GM21515 (cell line): ENCODE results near the gene RHOH.

ENCODE experiments used
- ATAC-seq: cut with Tn5 transposase; IDR thresholded peaks from one replicate; pipeline ENCODE4 v1.9.1; 2021; ENCODE audit not compliant: unreplicated experiment

RHOH gene

DNA sequence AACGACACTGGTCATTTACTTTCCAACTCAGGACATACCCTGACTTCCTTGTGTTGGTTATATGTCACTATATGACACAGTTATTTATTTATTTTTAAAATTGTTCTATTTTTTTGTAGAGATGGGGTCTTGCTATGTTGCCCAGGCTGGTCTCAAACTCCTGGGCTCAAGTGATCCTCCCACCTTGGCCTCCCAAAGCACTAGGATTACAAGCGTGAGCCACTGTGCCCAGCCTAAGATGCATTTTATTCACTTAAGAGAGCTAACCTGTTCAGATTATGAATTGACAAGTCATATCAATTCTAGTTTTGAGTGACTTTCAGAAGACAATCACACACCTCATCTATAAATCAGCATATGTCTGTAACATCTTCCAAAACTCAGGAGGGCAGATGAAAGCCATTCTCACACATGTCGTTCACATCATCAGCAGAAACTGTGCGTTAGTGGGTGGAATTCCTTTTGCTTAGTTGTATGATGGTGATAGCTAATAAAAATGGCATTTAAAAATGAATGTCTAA lies 9.4 kb upstream of the RHOH start:
- ATAC-seq, result no peak

- ATAC-seq, result no peak
Measured at GRCh38 chr4:40190019-40190418, 6.8 kb upstream of the RHOH start.

DNA sequence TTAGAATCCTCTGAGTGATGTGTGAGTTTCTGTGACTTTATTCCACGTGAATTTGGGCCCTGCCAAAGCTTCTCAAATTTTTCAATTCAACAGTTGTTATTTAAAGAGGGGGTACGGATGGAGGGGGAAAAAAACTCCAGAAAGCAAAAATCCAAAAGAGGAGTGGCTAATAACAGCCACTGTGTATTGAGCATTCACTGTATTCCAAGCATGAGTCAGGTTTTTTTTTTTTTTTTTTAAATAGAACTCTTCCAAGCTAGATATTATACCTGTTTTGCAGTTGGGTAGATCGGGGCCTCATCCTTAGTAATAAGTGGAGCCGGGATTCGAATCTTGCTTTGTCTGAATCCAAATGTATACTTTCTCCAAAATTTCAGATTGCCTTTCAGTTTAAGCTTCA lies 6.4 kb upstream of the RHOH start:
- ATAC-seq, result no peak

DNA sequence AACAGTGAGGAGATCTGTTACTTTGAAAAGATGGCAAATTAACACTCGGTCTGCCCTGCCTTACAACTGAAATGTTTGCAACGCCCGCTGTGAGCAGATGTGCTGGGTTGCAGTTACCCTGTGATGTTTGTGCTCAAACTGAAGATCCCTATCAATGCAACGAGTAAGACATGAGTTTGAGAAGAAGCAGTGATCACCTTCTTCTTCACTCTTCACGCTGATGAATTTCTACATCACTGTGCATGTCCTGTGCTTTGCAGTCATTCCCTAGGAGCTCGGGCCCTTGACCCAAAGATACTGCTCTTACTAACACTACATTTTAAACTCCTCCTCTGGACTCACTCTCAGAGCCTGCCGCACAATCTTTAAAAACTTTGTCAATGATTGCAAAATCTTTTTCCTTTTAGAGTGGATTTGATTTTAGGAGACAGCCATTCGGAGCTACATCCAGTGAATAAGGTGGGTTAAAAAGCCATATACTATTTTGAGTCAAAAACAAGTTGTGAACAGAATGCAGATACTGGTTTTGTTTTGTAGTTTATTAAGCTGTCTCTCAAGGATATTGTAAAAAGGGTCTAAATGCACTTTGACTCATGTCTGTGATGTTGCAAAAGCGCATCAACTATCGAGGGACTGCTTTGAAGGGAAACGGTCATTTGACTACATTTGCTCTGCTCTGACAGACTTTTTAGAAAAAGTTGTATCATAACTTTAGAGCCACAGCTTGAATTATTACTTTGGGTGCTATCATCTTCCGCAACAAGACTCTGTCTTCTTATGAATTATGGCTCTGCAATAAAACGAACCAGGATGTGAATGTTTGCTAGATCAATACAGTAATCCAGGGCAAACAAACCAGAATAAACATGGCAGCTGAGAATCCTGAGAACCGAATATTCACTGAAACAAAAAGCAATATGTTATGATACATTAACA lies 5.7 kb upstream of the RHOH start:
- ATAC-seq, result no peak

GRCh38 chr4:40192114-40193015 lies 4.5 kb upstream of the RHOH start:
- ATAC-seq, result peak; percentile 42

GRCh38 chr4:40193016-40193571 lies 3.7 kb upstream of the RHOH start:
- ATAC-seq, result peak; percentile 25

DNA sequence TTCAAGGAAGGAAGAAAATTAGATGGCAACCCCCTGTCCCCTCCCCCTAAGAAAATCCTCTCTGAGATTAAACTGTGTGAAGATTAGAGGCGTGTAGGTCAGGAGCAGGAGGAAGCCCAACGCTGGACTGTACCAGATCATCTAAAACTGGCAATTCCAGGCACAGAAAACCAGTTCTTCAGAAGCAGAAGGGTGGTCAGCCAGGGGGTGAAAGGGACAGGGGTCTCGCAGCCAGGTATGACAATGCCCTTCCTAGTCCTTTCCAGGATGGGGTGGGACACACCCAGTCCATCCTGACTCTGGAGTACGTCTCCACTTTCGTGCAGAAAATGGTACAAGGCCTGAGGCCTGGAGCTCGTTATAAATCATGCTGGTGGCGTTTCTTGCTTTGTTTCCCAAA lies 3.3 kb upstream of the RHOH start:
- no peak for ATAC-seq

DNA sequence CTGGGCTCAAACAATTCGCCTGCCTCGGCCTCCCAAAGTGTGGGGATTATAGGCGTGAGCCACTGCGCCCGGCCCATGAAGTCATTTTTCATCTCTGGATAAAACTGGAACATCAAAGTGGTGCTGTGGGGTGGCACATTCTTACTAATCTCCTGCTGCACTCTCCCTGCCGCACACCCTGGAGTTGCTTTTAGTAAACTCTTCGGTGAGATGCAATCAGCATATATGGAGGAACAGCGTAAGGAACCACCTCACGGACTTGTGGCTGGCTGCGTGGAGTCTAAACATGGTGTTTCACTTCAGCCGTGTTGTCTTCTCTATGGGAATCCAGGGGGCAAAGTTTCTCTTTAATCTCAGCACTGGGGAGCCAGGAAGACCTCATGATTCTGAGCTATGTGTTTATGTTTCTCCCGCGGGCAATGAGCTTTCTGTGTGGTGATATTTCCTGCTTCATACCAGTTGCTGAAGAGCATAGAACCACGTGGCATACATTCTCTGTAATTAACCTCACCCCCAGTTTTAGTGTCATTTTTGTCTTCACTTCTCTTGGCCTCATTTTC lies 2.1 kb upstream of the RHOH start:
- ATAC-seq, result no peak

DNA sequence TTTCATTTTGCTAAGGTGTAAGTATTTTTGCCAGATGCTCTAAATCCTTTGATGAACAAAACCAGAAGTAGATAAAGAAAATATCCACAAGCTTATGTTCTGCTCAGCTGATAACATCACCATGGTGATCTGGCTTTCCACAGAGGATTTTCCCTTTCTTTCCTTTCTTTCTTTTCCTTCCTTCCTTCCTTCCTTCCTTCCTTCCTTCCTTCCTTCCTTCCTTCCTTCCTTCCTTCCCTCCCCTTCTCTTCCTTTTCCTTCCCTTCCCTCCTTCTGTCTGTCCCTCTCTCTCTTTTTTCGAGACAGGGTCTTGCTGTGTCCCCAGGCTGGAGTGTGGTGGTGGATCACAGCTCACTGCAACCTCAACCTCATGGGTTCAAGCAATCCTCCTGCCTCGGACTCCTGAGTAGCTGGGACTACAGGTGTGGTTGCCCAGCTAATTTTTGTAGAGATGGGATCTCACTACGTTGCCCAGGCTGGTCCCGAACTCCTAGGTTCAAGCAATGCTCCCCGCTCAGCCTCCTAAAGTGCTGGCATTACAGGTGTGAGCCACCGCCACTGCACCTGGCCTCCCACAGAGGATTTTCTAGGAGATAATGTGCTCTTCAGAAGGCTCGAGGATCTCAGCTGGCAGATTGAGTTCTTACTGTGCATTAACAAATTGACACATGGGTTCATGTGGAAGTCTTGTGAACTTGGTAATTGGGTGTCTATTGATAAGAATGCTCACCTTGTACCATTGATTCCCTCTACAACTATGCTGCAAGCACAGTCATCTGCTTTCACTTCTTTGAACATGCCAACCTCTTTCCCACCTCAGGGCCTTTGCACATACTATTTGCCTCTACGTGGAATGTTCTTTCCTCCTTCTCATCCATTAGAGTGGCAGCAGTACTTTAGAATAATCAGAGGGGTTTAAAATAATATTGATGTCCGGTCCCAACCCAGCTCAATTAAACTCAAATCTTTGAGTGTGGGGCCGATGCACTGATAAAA lies 1.4 kb upstream of the RHOH start:
- ATAC-seq, result no peak

DNA sequence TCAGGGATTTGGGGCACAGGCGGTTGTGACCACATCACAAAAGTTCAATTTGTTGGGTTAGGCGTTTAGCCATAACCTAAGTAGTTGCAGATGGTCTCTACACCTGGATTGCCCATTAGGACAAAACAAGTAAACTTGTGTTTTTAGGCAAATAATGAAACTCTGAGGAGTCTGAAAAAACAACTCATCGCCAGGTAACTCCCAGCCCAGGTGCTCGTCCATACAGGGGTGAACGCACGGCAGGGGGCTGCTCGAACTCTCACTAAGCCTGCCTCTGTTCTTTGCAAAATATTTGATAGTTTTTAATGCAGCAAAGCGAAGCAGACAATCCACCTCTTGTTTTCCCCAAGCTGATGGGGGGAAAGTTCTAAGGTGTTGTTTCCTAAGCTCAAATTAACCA lies 559 bp upstream of the RHOH start:
- ATAC-seq, result no peak

- no peak for ATAC-seq
Measured at GRCh38 chr4:40197879-40198689, 1.3 kb downstream of the RHOH start.

DNA sequence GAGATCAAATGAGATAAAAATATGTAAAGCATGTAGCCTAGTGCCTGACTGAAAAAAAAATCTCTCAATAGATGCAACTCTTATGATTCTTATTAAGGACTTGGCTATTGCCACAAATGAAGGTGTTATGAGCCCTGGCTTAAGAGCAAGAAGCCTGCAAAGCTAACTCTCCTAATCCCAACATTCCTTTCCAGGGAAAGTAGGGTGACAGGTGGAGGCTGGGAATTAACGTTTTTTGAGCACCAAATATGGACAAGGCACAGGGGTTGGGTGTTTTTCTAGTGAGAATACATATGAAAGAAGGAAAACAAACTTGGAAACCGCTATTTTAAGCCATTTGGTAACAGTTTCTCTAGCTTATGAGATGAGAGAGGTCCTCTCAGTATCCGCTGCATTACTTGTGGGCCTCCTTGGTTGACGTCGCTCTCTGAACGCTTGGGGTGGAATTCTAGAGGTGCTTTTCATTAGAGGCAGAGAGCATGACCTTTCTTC lies 2.4 kb downstream of the RHOH start:
- ATAC-seq, result no peak

GRCh38 chr4:40199999-40200874 lies 3.4 kb downstream of the RHOH start:
- ATAC-seq, result peak; percentile 48

DNA sequence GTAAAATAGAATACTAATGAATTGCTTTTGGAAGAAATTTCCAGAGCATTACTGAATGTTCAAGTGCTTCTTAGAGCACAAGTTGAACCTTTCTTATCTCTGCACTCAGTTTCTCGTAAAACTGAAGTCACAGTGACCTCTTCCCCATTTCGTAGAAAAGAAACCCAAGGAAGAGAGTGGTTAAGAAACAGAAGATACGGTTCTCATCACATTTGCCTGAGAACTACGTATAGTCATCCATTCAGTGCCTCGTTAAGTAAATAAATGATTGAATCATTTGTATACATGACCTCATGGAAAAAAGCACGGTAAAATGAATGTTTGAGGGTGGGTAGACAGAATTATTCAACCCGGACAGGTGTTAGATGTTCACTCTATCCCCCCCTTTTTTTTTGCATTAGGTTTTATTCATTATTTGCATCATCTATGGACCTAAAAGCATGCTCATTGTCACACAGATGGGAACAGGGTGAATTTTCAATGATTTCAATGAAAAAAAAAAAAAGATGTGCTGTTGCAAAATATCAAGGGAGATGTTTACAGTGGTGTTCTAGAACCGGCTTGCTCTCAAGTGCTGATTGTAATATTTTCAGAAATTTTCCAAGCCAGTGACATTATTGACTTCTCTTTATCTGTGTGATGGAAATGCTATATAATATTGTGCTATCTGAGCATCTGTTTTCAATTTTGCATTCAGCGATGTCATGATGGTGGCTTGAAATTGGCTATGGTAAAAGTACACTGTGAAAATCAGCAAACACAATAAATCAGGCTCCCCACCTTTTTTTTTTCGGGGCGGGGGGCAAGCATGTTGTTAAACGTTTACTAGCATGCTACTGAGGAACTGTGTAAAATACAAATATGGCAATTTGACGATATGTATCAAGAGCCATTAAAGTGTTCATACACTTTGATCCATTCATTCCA lies 4.3 kb downstream of the RHOH start:
- ATAC-seq, result no peak

DNA sequence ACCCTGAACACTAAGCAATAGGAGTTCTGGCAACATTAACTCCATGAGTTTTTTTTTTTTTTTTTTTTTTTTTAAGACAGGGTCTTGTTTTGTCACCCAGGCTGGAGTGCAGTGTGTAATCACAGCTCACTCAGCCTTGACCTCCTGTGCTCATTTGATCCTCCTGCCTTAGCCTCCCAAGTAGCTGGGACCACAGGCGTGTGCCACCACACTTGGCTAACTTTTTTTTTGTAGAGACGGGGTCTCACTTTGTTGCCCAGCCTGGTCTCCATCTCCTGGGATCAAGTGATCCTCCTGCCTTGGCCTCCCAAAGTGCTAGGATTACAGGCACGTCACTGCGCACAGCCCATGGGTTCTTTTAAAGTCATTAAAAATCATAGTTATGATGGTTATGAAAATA lies 5.1 kb downstream of the RHOH start:
- ATAC-seq, result no peak

DNA sequence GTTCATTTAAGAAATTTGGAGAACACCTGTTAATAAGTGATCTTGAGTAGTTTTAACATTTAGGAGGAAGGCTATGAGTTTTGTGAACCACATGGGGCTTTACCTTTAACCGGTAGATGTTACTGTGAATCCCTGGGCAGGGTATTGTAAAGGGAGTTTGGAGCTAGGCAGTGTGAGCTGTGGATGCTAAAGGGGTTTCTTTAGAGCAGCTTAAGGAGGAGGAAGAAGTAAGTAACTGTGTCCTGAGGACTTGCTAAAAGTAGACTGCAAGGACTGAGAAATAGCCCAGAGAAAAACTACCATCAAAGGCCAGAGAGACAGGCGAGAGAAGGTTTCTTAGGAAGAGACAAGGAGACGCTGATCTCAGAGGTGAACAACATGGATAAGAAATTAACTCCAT lies 5.6 kb downstream of the RHOH start:
- ATAC-seq, result no peak
